ENCODE measurements around the gene FAM47E.
"Not testable (repeated sequence)": the region's sequence is repeated elsewhere in the genome, so short reads cannot be mapped to it uniquely, and the experiment has no call there.

The FAM47E gene

DNA sequence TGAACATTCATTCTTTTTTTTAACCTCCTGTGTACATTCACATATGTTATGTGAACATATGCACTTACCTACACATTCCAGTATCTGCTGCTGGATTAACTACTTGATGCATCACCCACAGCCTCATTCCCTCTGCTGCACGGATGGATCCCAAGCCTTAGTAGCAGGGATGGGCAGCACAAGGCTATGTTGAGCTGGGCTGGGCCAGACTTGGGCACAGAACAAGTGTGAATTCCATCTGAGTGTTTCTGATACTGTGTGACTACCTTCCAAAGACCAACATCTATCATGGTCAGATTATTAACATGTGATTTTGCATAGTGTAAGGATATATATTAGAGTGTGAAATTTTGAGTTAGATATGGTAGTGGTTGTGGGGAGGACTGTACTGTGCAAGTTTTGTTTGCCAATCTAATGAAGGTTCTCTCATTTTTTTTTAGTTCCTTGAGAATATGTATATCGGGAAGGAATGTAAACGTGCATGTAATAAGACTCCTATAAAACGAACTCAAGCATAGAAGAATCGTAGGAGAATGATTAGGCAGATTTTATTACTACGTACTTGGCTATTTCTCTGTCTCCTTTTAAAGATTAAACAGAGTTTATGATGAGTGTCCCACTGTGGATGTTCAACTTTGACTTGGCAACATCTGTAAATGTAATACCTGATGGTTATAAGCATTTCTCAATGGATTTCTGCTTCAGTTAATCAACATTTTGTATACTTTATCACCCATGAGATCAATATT is 31.6 kb downstream of the FAM47E start:
- ChIA-PET CTCF (no interaction called here), POLR2A (no interaction called here)
- Histone ChIP-seq H3K4me1 (ENCODE audit: control insufficient read depth, insufficient read depth, low read length) (no peaks in the 10 kb centered on the region), H3K9me3 (ENCODE audit: control insufficient read depth, insufficient read depth, low read depth, low read length) (no peaks in the 10 kb centered on the region), H3K27ac (ENCODE audit: extremely low read depth, low read depth, low read length) (no peak overlapping the region), H3K4me3 (ENCODE audit: low read depth, low read length) (no peak overlapping the region), H3K36me3 (ENCODE audit: control insufficient read depth in 2 of 2, insufficient read depth in 1 of 2, low read length in 2 of 2) (no peaks in the 10 kb centered on the region)
- TF ChIP-seq PBX3 (CRISPR knock-in tag; IDR thresholded peaks at IDR 0.05) = no peak
- 0 out of 2 replicates have a peak, but pooled peaks have one; percentile 20 for TF ChIP-seq ZNF335 (tag by site-specific recombination; conservative IDR thresholded peaks at IDR 0.05)

DNA sequence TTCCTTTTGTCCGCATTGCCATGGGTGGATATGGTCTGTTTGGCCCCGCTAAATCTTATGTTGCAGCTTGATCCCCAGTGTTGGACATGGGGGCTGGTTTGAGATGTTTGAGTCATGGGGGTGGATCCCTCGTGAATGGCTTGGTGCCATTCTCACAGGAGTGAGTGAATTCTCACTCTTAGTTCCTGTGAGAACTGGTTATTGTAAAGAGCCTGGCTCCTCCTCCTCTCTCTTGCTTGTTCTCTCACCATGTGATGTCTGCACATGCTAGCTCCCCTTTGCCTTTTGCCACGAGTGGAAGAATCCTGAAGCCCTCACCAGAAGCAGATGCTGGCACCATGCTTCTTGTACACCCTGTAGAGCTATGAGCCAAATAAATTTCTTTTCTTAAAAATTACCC is 32.4 kb downstream of the FAM47E start:
- Histone ChIP-seq H3K4me1 (ENCODE audit: control insufficient read depth, insufficient read depth, low read length) (no peaks in the 10 kb centered on the region), H3K36me3 (ENCODE audit: control insufficient read depth in 2 of 2, insufficient read depth in 1 of 2, low read length in 2 of 2) (no peaks in the 10 kb centered on the region), H3K4me3 (ENCODE audit: low read depth, low read length) (no peak overlapping the region), H3K9me3 (ENCODE audit: control insufficient read depth, insufficient read depth, low read depth, low read length) (no peaks in the 10 kb centered on the region), H3K27ac (ENCODE audit: extremely low read depth, low read depth, low read length) (no peak overlapping the region)
- ChIA-PET POLR2A (no interaction called here), CTCF (no interaction called here)
- TF ChIP-seq, protein P1, sequence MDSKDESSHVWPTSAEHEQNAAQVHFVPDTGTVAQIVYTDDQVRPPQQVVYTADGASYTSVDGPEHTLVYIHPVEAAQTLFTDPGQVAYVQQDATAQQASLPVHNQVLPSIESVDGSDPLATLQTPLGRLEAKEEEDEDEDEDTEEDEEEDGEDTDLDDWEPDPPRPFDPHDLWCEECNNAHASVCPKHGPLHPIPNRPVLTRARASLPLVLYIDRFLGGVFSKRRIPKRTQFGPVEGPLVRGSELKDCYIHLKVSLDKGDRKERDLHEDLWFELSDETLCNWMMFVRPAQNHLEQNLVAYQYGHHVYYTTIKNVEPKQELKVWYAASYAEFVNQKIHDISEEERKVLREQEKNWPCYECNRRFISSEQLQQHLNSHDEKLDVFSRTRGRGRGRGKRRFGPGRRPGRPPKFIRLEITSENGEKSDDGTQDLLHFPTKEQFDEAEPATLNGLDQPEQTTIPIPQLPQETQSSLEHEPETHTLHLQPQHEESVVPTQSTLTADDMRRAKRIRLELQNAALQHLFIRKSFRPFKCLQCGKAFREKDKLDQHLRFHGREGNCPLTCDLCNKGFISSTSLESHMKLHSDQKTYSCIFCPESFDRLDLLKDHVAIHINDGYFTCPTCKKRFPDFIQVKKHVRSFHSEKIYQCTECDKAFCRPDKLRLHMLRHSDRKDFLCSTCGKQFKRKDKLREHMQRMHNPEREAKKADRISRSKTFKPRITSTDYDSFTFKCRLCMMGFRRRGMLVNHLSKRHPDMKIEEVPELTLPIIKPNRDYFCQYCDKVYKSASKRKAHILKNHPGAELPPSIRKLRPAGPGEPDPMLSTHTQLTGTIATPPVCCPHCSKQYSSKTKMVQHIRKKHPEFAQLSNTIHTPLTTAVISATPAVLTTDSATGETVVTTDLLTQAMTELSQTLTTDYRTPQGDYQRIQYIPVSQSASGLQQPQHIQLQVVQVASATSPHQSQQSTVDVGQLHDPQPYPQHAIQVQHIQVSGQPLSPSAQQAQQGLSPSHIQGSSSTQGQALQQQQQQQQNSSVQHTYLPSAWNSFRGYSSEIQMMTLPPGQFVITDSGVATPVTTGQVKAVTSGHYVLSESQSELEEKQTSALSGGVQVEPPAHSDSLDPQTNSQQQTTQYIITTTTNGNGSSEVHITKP (tag by site-specific recombination; IDR thresholded peaks at IDR 0.05) = peak; percentile 47
- TF ChIP-seq HOXD13 (CRISPR knock-in tag; IDR thresholded peaks at IDR 0.05; ENCODE audit: borderline replicate concordance) = no peak

GRCh38 chr4:76287811-76288210 is 36.3 kb downstream of the FAM47E start:
- CTCF ChIA-PET = interaction anchor here (0.8 kb wide), 1 partner anchor 18 kb away, joined by 6 read pairs; no protein-coding TSS in a partner anchor
- H3K4me3 ChIP-seq (ENCODE audit: low read depth, low read length); H3K36me3 ChIP-seq (ENCODE audit: control insufficient read depth in 2 of 2, insufficient read depth in 1 of 2, low read length in 2 of 2); H3K9me3 ChIP-seq (ENCODE audit: control insufficient read depth, insufficient read depth, low read depth, low read length); H3K27ac ChIP-seq (ENCODE audit: extremely low read depth, low read depth, low read length); H3K4me1 ChIP-seq (ENCODE audit: control insufficient read depth, insufficient read depth, low read length); POLR2A ChIA-PET: not testable (repeated sequence)

DNA sequence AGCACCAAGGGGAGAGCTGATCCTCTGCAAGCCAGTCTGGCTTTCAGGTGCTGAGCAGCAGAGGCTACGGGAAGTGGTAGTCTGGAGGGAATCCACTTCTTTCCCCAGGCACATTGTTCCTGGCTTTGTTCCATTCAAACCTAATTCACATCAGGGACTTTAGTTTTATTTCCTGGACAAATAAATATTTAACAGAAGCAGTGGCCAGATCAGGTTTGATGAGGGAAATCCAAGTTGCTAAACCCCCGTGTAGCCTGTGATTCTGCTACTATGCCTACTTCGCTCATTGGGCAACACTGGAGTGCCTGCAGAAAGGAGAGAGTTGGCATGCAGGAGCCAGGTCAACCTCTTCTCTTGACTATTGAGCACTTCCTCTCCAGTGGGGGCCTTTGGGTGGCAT is 41.2 kb downstream of the FAM47E start:
- ChIA-PET POLR2A (no interaction called here), CTCF (no interaction called here)
- H3K9me3 ChIP-seq (ENCODE audit: control insufficient read depth, insufficient read depth, low read depth, low read length) = no peaks in the 10 kb centered on the region
- H3K4me3 ChIP-seq (ENCODE audit: low read depth, low read length) = no peak overlapping the region
- no peaks in the 10 kb centered on the region for H3K36me3 ChIP-seq (ENCODE audit: control insufficient read depth in 2 of 2, insufficient read depth in 1 of 2, low read length in 2 of 2)
- H3K27ac ChIP-seq (ENCODE audit: extremely low read depth, low read depth, low read length) = no peak overlapping the region
- TF ChIP-seq YY2 (tag by site-specific recombination; IDR thresholded peaks at IDR 0.05) (no peak), ZNF121 (tag by site-specific recombination; IDR thresholded peaks at IDR 0.05) (no peak), ZNF132 (tag by site-specific recombination; IDR thresholded peaks at IDR 0.05; ENCODE audit: borderline replicate concordance) (no peak), MEIS1 (CRISPR knock-in tag; IDR thresholded peaks at IDR 0.05; ENCODE audit: borderline replicate concordance) (no peak), ZNF37A (tag by site-specific recombination; IDR thresholded peaks at IDR 0.05) (no peak), ZNF654 (tag by site-specific recombination; IDR thresholded peaks at IDR 0.05; ENCODE audit: low read depth) (no peak), ZNF658 (tag by site-specific recombination; IDR thresholded peaks at IDR 0.05) (no peak), ZNF114 (tag by site-specific recombination; IDR thresholded peaks at IDR 0.05) (no peak), ZNF521 (tag by site-specific recombination; IDR thresholded peaks at IDR 0.05) (no peak), OSR2 (tag by site-specific recombination; IDR thresholded peaks at IDR 0.05) (no peak), ZNF19 (tag by site-specific recombination; IDR thresholded peaks at IDR 0.05; ENCODE audit: low read depth) (no peak), ZSCAN30 (tag by site-specific recombination; IDR thresholded peaks at IDR 0.05) (no peak), ZNF660 (tag by site-specific recombination; IDR thresholded peaks at IDR 0.05) (no peak)
- TF ChIP-seq, protein P2, sequence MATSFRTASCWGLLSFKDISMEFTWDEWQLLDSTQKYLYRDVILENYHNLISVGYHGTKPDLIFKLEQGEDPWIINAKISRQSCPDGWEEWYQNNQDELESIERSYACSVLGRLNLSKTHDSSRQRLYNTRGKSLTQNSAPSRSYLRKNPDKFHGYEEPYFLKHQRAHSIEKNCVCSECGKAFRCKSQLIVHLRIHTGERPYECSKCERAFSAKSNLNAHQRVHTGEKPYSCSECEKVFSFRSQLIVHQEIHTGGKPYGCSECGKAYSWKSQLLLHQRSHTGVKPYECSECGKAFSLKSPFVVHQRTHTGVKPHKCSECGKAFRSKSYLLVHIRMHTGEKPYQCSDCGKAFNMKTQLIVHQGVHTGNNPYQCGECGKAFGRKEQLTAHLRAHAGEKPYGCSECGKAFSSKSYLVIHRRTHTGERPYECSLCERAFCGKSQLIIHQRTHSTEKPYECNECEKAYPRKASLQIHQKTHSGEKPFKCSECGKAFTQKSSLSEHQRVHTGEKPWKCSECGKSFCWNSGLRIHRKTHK (tag by site-specific recombination; IDR thresholded peaks at IDR 0.05) = no peak
- no peaks in the 10 kb centered on the region for H3K4me1 ChIP-seq (ENCODE audit: control insufficient read depth, insufficient read depth, low read length)

All from HEK293 (cell line).